PC-3 (cell line): ENCODE data around the gene BFSP2. TPM values are rescaled to one million over a fixed set of nuclear protein-coding genes. Genes with fewer than 3 reads are reported as not detected.

Experiments
- ATAC-seq: fragments of 200-7000 bp; cut with Tn5 transposase; 2 replicates; pipeline ENCODE4 v1.9.1; 2020; ENCODE audit warnings: mild to moderate bottlenecking, moderate library complexity
- BruUV-seq: library from RNA; stranded (reverse); fragments of 400-500 nt; replicated peaks from 2 replicates; lab custom pipeline; 2021; lab: Mats Ljungman, UMichigan
- CTCF ChIA-PET: fragments of 300-600 bp; sonication (Branson Sonifier 250); formaldehyde crosslinking; loops from one replicate; lab custom pipeline; 2022; ENCODE audit warnings: antibody characterized with exemption; lab: Charles Lee
- POLR2A ChIA-PET: fragments of 300-600 bp; sonication (Branson Sonifier 250); formaldehyde crosslinking; loops from one replicate; lab custom pipeline; 2022; ENCODE audit warnings: antibody characterized with exemption; ENCODE audit not compliant: unreplicated experiment; lab: Charles Lee
- DNase-seq: peaks from one replicate; pipeline ENCODE4 v3.0.0-alpha.2; 2015
- H2AFZ ChIP-seq: fragments of 300-600 bp; sonication (generic); 2 replicates; pipeline ENCODE4 v1.6.0; 2016; ENCODE audit warnings: antibody characterized with exemption, low read length
- H3F3A ChIP-seq: fragments of 300-600 bp; sonication (generic); one replicate; pipeline ENCODE4 v1.6.0; 2017; ENCODE audit warnings: antibody characterized with exemption, low read length, control low read depth, mild to moderate bottlenecking; ENCODE audit not compliant: unreplicated experiment
- H3K27ac ChIP-seq: fragments of 300-600 bp; sonication (generic); 2 replicates; pipeline ENCODE4 v1.5.1; 2016; ENCODE audit warnings: mild to moderate bottlenecking, low read length
- H3K27me3 ChIP-seq: fragments of 300-600 bp; sonication (generic); 2 replicates; pipeline ENCODE4 v1.6.1; 2016; ENCODE audit warnings: low read length, mixed read lengths
- H3K36me3 ChIP-seq: fragments of 300-600 bp; sonication (generic); 2 replicates; pipeline ENCODE4 v1.6.1; 2016; ENCODE audit warnings: low read depth, mixed run types, low read length, mixed read lengths
- H3K4me1 ChIP-seq: fragments of 300-600 bp; sonication (generic); 2 replicates; pipeline ENCODE4 v1.5.1; 2016; ENCODE audit warnings: low read length; ENCODE audit not compliant: insufficient read depth
- H3K4me2 ChIP-seq: fragments of 300-600 bp; sonication (generic); 2 replicates; pipeline ENCODE4 v1.6.0; 2016; ENCODE audit warnings: low read length
- H3K4me3 ChIP-seq: fragments of 300-600 bp; sonication (generic); 2 replicates; pipeline ENCODE4 v1.5.1; 2016; ENCODE audit warnings: mild to moderate bottlenecking, low read length, mixed read lengths
- H3K79me2 ChIP-seq: fragments of 300-600 bp; sonication (generic); 2 replicates; pipeline ENCODE4 v1.6.1; 2017; ENCODE audit warnings: low read length, mixed read lengths
- H3K9ac ChIP-seq: fragments of 300-600 bp; sonication (generic); 2 replicates; pipeline ENCODE4 v1.6.0; 2016; ENCODE audit warnings: mild to moderate bottlenecking, low read length
- H3K9me2 ChIP-seq: fragments of 300-600 bp; sonication (generic); replicated peaks from 2 replicates; pipeline ENCODE4 v1.6.1; 2016; ENCODE audit warnings: mixed run types, low read length, mixed read lengths
- H3K9me3 ChIP-seq: fragments of 300-600 bp; sonication (generic); 2 replicates; pipeline ENCODE4 v1.6.1; 2016; ENCODE audit warnings: low read length, mixed read lengths
- H4K20me1 ChIP-seq: fragments of 300-600 bp; sonication (generic); 2 replicates; pipeline ENCODE4 v1.6.1; 2016; ENCODE audit warnings: low read length, mixed read lengths
- CTCF ChIP-seq: fragments of 300-600 bp; sonication (generic); conservative IDR thresholded peaks from 2 replicates; pipeline ENCODE4 v1.5.1; 2017; ENCODE audit warnings: antibody characterized with exemption, low read depth, mild to moderate bottlenecking, low read length
- EZH2 ChIP-seq: fragments of 300-600 bp; sonication (generic); IDR thresholded peaks from one replicate; pipeline ENCODE4 v1.6.1; 2017; ENCODE audit warnings: antibody characterized with exemption, mild to moderate bottlenecking, low read length; ENCODE audit not compliant: unreplicated experiment
- EZH2phosphoT487 ChIP-seq: fragments of 300-600 bp; sonication (generic); IDR thresholded peaks from 2 replicates; pipeline ENCODE4 v1.6.1; 2018; ENCODE audit warnings: mild to moderate bottlenecking, antibody characterized with exemption, low read length, borderline replicate concordance
- intact Hi-C: fragments of 100-400 bp; cut with micrococcal nuclease; formaldehyde crosslinking; loops from 2 replicates; pipeline ENCODE4 v1.9.0; 2023
- total RNA-seq: library from RNA; depleted of rRNA; stranded (reverse); fragments of >200 nt; gene quantifications from 2 replicates; pipeline ENCODE4 v1.2.3, GENCODE V29; 2014

Gene BFSP2
- total RNA-seq, 1 experiment from 2014 or later: not detected

GRCh38 chr3:133459400-133459799 lies 59.5 kb downstream of the BFSP2 start:
- TF ChIP-seq EZH2phosphoT487: no peak
- TF ChIP-seq EZH2: no peak
- TF ChIP-seq CTCF: no peak
- ATAC-seq: no peak
- Histone ChIP-seq H3K36me3 (no peaks in the 10 kb centered on the region), H3K79me2 (no peaks in the 10 kb centered on the region), H3K4me2 (no peak overlapping the region), H2AFZ (no peak overlapping the region), H3F3A (no peaks in the 10 kb centered on the region), H3K9ac (no peak overlapping the region), H3K4me1 (peaks cover 6% of the 10 kb centered on the region; the same call in 1 of the 2 replicates), H3K4me3 (no peak overlapping the region), H3K9me3 (no peaks in the 10 kb centered on the region), H3K27me3 (no peaks in the 10 kb centered on the region), H3K9me2 (no peaks in the 10 kb centered on the region), H3K27ac (no peak overlapping the region), H4K20me1 (no peaks in the 10 kb centered on the region)
- no TSS peak for BruUV-seq
- no peak for DNase-seq
- CTCF ChIA-PET: no interaction called here
- intact Hi-C loops: loop anchor here (10.0 kb wide), 1 partner anchor 185 kb away; no protein-coding TSS in a partner anchor
- POLR2A ChIA-PET: no interaction called here

- Histone ChIP-seq H3K36me3 (no peaks in the 10 kb centered on the region), H3K27ac (no peak overlapping the region), H3K4me1 (peaks cover 6% of the 10 kb centered on the region; the same call in 1 of the 2 replicates), H4K20me1 (no peaks in the 10 kb centered on the region), H3K4me2 (no peak overlapping the region), H3K9me3 (no peaks in the 10 kb centered on the region), H3F3A (no peaks in the 10 kb centered on the region), H3K79me2 (no peaks in the 10 kb centered on the region), H3K9ac (no peak overlapping the region), H3K27me3 (no peaks in the 10 kb centered on the region), H3K4me3 (no peak overlapping the region), H2AFZ (no peak overlapping the region), H3K9me2 (no peaks in the 10 kb centered on the region)
- BruUV-seq: no TSS peak
- TF ChIP-seq EZH2phosphoT487: no peak
- TF ChIP-seq EZH2: no peak
- no peak for TF ChIP-seq CTCF
- ChIA-PET POLR2A (no interaction called here), CTCF (no interaction called here)
- DNase-seq: no peak
- intact Hi-C loops: no loop called here
- ATAC-seq: no peak
Measured at GRCh38 chr3:133460809-133461208, 61.0 kb downstream of the BFSP2 start.

GRCh38 chr3:133461291-133461690 lies 61.4 kb downstream of the BFSP2 start:
- Histone ChIP-seq H3K9me3 (no peaks in the 10 kb centered on the region), H3K4me2 (no peak overlapping the region), H3K4me1 (peaks cover 6% of the 10 kb centered on the region; the same call in 1 of the 2 replicates), H3K79me2 (no peaks in the 10 kb centered on the region), H3K27me3 (no peaks in the 10 kb centered on the region), H3F3A (no peaks in the 10 kb centered on the region), H2AFZ (no peak overlapping the region), H3K27ac (no peak overlapping the region), H3K9me2 (no peaks in the 10 kb centered on the region), H4K20me1 (no peaks in the 10 kb centered on the region), H3K9ac (no peak overlapping the region), H3K36me3 (no peaks in the 10 kb centered on the region), H3K4me3 (no peak overlapping the region)
- ATAC-seq (peak; percentile 50; the same call in 1 of the 2 replicates), DNase-seq (peak; percentile 18)
- TF ChIP-seq EZH2phosphoT487: no peak
- no peak for TF ChIP-seq EZH2
- TF ChIP-seq CTCF: no peak
- ChIA-PET CTCF (no interaction called here), POLR2A (no interaction called here)
- BruUV-seq: no TSS peak
- intact Hi-C loops: no loop called here
